Renal pelvis (tissue), 12 donors: ENCODE data around the gene CD83. TPM values are rescaled to one million over a fixed set of nuclear protein-coding genes. Genes with fewer than 3 reads are reported as not detected.
"Not testable (repeated sequence)": the region's sequence is repeated elsewhere in the genome, so short reads cannot be mapped to it uniquely, and the experiment has no call there.

Experiments used
- DNase-seq: peaks from one replicate; pipeline ENCODE4 v3.0.0-alpha.2; 2013
- long read RNA-seq, 16 experiments: transcript quantifications; one replicate each; lab custom pipeline, GENCODE V29; 2026
- polyA plus RNA-seq, 3 donors: library from polyadenylated mRNA; unstranded; fragments of 120-200 nt; gene quantifications; one replicate each; pipeline ENCODE4 v1.2.1, GENCODE V29; 2013; ENCODE audit not compliant: insufficient read length in 3 of 3

The CD83 gene, protein sequence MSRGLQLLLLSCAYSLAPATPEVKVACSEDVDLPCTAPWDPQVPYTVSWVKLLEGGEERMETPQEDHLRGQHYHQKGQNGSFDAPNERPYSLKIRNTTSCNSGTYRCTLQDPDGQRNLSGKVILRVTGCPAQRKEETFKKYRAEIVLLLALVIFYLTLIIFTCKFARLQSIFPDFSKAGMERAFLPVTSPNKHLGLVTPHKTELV
- polyA plus RNA-seq, result 10 to 100 TPM in 2 of 3 donors, 1 to 10 TPM in 1; 9.5 to 12.7 (median 11.2) TPM
- long read RNA-seq, donor 1, transcript CD83-201 (5 exons, 2,471 nt), result major isoform, 5 of 5 reads
- long read RNA-seq, donor 1, partial matches to known transcripts, result 0 of 5 reads
- long read RNA-seq, donor 1, other reads (novel, unspliced or antisense), result 0 of 5 reads
- long read RNA-seq, donor 2, transcript CD83-201 (5 exons, 2,471 nt), result major isoform, 8 of 8 reads
- long read RNA-seq, donor 2, partial matches to known transcripts, result 0 of 8 reads
- long read RNA-seq, donor 2, other reads (novel, unspliced or antisense), result 0 of 8 reads
- long read RNA-seq, donor 3, partial matches to known transcripts, result 0 of 4 reads
- long read RNA-seq, donor 3, other reads (novel, unspliced or antisense), result 0 of 4 reads
- long read RNA-seq, donor 4, transcript CD83-201 (5 exons, 2,471 nt), result major isoform, 6 of 6 reads
- long read RNA-seq, donor 4, partial matches to known transcripts, result 0 of 6 reads
- long read RNA-seq, donor 4, other reads (novel, unspliced or antisense), result 0 of 6 reads
- long read RNA-seq, donor 5, partial matches to known transcripts, result 0 of 2 reads
- long read RNA-seq, donor 5, other reads (novel, unspliced or antisense), result 0 of 2 reads
- long read RNA-seq, donor 6, partial matches to known transcripts, result 0 of 3 reads
- long read RNA-seq, donor 6, other reads (novel, unspliced or antisense), result 0 of 3 reads
- long read RNA-seq, donor 7, transcript CD83-201 (5 exons, 2,471 nt), result major isoform, 7 of 7 reads
- long read RNA-seq, donor 7, partial matches to known transcripts, result 0 of 7 reads
- long read RNA-seq, donor 7, other reads (novel, unspliced or antisense), result 0 of 7 reads
- long read RNA-seq, donor 8, transcript CD83-201 (5 exons, 2,471 nt), result major isoform, 7 of 7 reads
- long read RNA-seq, donor 8, partial matches to known transcripts, result 0 of 7 reads
- long read RNA-seq, donor 8, other reads (novel, unspliced or antisense), result 0 of 7 reads
- long read RNA-seq, donor 9, partial matches to known transcripts, result 0 of 4 reads
- long read RNA-seq, donor 9, other reads (novel, unspliced or antisense), result 0 of 4 reads
- long read RNA-seq, donor 10, transcript CD83-201 (5 exons, 2,471 nt), result major isoform, 5 of 5 reads
- long read RNA-seq, donor 10, partial matches to known transcripts, result 0 of 5 reads
- long read RNA-seq, donor 10, other reads (novel, unspliced or antisense), result 0 of 5 reads
- long read RNA-seq, donor 11, result 0 reads
- long read RNA-seq, donor 12, transcript CD83-201 (5 exons, 2,471 nt), result major isoform, 8 of 8 reads
- long read RNA-seq, donor 12, partial matches to known transcripts, result 0 of 8 reads
- long read RNA-seq, donor 12, other reads (novel, unspliced or antisense), result 0 of 8 reads
- long read RNA-seq, donor 13, transcript CD83-201 (5 exons, 2,471 nt), result major isoform, 6 of 6 reads
- long read RNA-seq, donor 13, partial matches to known transcripts, result 0 of 6 reads
- long read RNA-seq, donor 13, other reads (novel, unspliced or antisense), result 0 of 6 reads
- long read RNA-seq, donor 14, transcript CD83-201 (5 exons, 2,471 nt), result major isoform, 11 of 11 reads
- long read RNA-seq, donor 14, partial matches to known transcripts, result 0 of 11 reads
- long read RNA-seq, donor 14, other reads (novel, unspliced or antisense), result 0 of 11 reads
- long read RNA-seq, donor 15, transcript CD83-201 (5 exons, 2,471 nt), result major isoform, 6 of 6 reads
- long read RNA-seq, donor 15, partial matches to known transcripts, result 0 of 6 reads
- long read RNA-seq, donor 15, other reads (novel, unspliced or antisense), result 0 of 6 reads
- long read RNA-seq, donor 16, transcript CD83-201 (5 exons, 2,471 nt), result major isoform, 5 of 5 reads
- long read RNA-seq, donor 16, partial matches to known transcripts, result 0 of 5 reads
- long read RNA-seq, donor 16, other reads (novel, unspliced or antisense), result 0 of 5 reads

GRCh38 chr6:14117158-14118090 is at the start of gene CD83:
CD83 (plus strand) TSS chr6:14117772; CDS start chr6:14117812, 40 bp downstream.
- DNase-seq, result no peak

DNA sequence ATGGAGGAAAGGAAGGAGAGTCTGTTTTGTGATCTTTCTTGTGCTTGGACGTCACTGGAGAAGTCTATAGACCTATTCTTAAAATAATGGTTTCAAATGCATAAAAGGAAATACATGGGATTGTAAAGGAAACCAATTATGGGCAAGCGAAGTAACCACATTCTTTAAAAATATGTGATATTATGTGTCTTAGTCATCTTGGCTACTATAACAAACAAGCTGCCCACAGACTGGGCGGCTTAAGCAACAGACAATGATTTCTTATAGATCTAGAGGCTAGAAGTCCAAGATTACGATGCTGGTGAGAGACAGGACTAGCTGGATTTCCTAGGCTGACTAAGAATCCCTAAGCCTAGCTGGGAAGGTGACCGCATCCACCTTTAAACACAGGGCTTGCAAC is 49.4 kb upstream of the CD83 start:
- no peak for DNase-seq

DNA sequence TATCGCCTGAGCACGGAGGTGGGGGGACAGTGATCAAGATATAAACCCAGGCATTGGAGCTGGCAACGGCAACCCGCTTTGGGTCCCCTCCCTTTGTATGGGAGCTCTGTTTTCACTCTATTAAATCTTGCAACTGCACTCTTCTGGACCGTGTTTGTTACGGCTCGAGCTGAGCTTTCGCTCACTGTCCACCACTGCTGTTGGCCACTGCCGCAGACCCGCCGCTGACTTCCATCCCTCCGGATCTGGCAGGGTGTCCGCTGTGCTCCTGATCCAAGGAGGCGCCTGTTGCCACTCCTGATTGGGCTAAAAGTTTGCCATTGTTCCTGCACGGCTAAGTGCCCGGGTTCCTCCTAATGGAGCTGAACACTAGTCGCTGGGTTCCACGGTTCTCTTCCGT is 48.9 kb upstream of the CD83 start:
- DNase-seq, result no peak

DNA sequence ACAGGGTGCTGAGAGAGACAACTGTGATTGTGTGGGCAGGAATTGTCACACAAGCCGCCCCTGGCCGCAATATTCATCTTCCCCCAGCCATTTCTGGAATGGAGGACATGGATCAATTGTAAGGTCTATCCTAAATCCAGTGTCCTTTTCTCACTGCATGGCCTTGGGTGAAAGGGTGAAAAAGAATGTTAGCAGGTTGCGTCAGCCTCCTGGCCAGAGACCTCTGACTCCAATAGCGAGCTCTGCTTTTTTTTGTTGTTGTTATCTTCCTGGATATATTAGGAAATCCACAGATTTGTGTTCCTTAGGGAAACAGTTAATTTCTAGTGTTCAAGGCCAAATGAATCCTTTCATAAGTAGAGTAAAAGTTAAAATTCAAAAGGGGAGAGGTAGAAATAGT is 47.1 kb upstream of the CD83 start:
- no peak for DNase-seq

DNA sequence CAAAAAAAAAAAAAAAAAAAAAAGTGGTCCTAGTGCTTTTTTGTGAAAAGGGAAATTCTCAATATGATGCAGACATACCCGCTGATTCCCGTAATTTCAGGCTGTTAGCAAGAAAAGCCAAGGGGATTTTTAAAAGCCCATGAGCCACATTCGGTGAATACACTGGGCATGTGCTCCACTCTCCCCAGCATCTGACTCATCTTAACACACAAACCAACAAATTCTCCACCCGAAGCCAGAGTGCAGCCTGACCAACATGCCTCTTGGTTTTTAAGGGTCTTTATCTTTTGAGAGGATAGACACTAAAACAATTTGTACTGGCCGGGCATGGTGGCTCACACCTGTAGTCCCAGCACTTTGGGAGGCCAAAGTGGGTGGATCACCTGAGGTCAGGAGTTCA is 45.5 kb upstream of the CD83 start:
- no peak for DNase-seq

DNA sequence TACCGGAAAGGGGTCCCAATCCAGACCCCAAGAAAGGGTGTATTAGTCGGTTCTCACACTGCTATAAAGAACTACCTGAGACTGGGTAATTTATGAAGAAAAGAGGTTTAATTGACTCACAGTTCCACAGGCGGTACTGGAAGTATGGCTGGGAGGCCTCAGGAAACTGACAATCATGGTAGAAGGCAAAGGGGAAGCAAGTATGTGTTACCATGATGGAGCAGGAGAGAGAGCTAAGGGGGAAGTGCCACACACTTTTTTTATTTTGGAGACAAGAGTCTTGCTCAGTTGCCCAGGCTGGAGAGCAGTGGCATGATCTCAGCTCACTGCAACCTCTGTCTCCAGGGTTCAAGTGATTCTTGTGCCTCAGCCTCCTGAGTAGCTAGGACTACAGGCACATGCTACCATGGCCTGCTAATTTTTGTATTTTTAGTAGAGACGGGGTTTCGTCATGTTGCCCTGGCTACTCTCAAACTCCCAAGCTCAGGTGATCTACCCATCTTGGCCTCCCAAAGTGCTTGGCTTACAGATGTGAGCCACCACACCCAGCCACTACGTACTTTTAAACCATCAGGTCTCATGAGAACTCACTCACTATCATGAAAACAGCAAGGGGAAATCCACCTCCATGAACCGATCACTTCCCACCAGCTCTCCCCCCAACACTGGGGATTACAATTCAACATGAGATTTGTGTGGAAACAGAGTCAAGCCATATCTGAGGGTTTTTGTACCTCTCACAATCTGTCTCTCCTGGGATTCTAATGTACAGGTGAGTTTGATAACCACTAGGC is 43.8 kb upstream of the CD83 start:
- DNase-seq, result not testable (repeated sequence)

GRCh38 chr6:14074476-14075094 is 43.0 kb upstream of the CD83 start:
- DNase-seq, result no peak

- peak; percentile 62 for DNase-seq
Observed at GRCh38 chr6:14075095-14075503, 42.5 kb upstream of the CD83 start.

GRCh38 chr6:14077193-14077867 is 40.2 kb upstream of the CD83 start:
- DNase-seq, result no peak

GRCh38 chr6:14079433-14079832 is 38.1 kb upstream of the CD83 start:
- no peak for DNase-seq

DNA sequence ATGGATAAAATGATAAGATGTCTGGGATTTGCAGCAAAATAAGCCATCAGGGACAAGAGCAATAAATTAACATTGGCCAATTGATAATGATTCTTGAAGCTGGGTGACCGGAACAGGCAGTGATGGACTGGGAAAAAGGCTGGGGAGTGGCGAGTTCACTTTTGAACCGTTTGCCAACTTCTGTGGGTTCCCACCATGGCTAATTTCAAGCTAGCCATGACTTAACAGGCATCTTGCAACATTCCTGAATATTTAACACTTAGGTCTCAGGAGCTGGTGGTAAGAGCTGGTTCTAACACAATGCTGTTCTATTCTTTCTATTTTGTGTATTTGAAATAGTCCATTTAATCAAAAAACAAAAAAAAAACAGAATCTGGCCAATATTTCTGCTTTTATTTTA is 37.6 kb upstream of the CD83 start:
- no peak for DNase-seq

GRCh38 chr6:14081126-14081525 is 36.4 kb upstream of the CD83 start:
- no peak for DNase-seq

GRCh38 chr6:14082771-14083170 is 34.8 kb upstream of the CD83 start:
- no peak for DNase-seq

- DNase-seq, result no peak
Observed at GRCh38 chr6:14083262-14083661, 34.3 kb upstream of the CD83 start.

DNA sequence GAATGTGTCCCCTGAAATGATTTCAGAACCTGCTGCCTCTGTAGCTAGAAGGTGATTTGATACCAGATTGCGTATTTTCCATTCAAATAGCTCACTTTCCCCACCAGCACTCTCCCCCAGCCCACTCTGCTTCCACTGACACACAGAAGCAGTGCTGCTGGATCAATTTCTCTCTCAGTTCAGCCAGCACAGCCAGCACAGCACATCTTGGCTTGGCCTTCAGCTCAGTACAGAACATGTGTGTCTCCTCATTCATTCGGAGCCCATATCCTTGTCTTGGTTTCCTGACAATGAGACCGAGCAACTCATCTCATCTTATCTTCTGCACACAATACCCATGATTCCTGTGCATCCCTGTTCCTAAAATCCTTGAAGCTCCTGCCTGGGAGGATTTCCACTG is 33.8 kb upstream of the CD83 start:
- no peak for DNase-seq

GRCh38 chr6:14084388-14084787 is 33.2 kb upstream of the CD83 start:
- no peak for DNase-seq

DNA sequence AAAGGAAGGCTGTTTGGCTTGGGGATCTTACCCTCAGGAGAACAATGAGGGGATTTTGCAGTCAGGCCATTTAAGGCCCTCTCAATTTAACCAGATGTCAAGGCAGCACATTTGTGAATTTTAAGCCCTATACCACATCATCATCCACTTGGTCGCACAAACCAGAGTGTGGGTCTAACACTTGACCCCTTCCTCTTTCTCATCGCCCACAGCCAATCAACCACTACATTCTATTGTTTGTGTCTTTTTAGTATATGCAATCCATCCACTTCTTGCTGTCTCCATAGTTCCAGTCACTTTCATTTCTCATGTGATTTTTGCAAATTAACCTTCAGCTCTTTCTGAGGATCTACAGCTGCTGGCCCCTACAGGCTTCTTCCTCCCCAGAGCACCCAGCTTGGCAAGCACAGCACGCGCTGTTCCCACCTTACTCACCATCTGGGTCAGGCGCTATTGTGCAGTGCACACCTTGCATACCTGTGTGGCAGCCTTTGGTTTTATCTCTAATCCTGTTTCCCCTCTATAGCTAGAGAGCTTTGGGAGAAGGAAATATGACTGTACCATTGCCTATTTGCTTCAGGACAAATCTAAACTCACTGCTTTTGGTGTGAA is 32.3 kb upstream of the CD83 start:
- no peak for DNase-seq
